ENCODE data around the gene APP. TPM values are rescaled to one million over a fixed set of nuclear protein-coding genes. Genes with fewer than 3 reads are reported as not detected.

The APP gene
- total and polyA plus RNA-seq, 12 donors = 106 to 434 (median 389) TPM

GRCh38 chr21:26148840-26149354 is 21.7 kb downstream of the APP start:
- peak in 3 of 8 donors; percentile 16 to 72 (median 23) for ATAC-seq

DNA sequence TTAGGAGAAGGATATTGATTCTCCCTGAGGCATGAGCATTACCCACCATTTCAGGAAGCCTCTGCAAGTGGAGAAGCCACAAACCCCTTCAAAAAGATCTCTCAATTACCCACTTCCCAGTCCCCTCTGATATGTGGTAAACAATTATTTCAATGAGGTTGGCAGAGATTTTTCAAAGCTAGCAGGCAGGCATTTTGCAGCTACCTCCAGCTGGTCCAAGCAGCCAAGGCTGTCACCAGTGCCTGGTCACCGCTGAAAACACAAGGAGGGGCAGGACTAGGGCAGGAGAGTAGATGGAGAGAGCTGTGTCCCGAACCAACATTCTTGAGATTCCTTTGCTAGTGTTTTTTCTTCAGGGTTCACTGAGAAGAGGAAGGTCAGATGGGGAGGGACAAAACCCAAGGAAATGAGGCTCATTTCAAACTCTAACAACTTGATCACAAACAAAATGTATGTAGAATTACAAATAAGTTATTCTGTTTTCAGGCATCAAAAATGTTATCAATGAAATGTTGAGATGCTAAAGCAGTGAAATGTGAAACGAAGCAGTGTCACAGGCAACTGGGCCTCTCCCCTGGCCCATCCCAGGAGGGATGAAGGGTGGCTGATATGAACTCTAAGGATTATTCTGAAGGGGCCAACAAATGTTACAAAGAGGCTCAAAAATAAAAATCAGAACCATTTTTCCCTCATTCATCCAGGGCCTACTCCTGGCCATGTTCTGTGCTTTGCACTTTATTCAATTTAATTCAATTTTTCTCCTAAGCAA is 22.3 kb downstream of the APP start:
- WGBS, 2 donors = 10 to 22% methylated on average over 3 of the region's 3 CpGs
- DNase-seq = peak in 1 of 2 donors; percentile 25
- peaks cover 9 to 43% (median 24%) of the 10 kb centered on the region in 9 donors for H3K4me1 ChIP-seq

More at GRCh38 chr21:26148840-26149354, 21.7 kb downstream of the APP start:
- peak overlapping the region in 8 of 10 donors; percentile 25 to 82 (median 51) for H3K27ac ChIP-seq
- H3K4me3 ChIP-seq = no peak overlapping the region
- DNase-seq = no peak
- H3K9me3 ChIP-seq = no peaks in the 10 kb centered on the region
- no peaks in the 10 kb centered on the region for H3K27me3 ChIP-seq
- intact Hi-C loops (cut with DNase I) = no loop called here
- TF ChIP-seq CTCF (IDR thresholded peaks at IDR 0.05) = no peak
- H3K4me1 ChIP-seq = peaks cover 9 to 48% (median 25%) of the 10 kb centered on the region in 9 donors
- peaks cover 0 to 5% (median 0%) of the 10 kb centered on the region in 9 donors for H3K36me3 ChIP-seq

GRCh38 chr21:26147535-26147934 is 23.0 kb downstream of the APP start:
- Histone ChIP-seq H3K36me3 (peaks cover 0 to 5% (median 0%) of the 10 kb centered on the region in 9 donors), H3K9me3 (no peaks in the 10 kb centered on the region), H3K4me1 (peaks cover 9 to 43% (median 24%) of the 10 kb centered on the region in 9 donors), H3K4me3 (no peak overlapping the region), H3K27me3 (no peaks in the 10 kb centered on the region), H3K27ac (peak overlapping the region in 6 of 10 donors; percentile 26 to 82 (median 52))
- intact Hi-C loops (cut with DNase I) = no loop called here
- 30 to 36% methylated on average over 4 of the region's 4 CpGs for WGBS, 2 donors
- no peak for TF ChIP-seq CTCF (IDR thresholded peaks at IDR 0.05)
- ATAC-seq (peak in 4 of 8 donors; percentile 56 to 66 (median 58)), DNase-seq (no peak)

More for the DNA sequence above, 22.3 kb downstream of the APP start:
- ATAC-seq = peak; percentile 54 to 89 (median 84)
- H3K27ac ChIP-seq = peak overlapping the region in 9 of 10 donors; percentile 1 to 82 (median 45)
- H3K36me3 ChIP-seq = peaks cover 0 to 5% (median 0%) of the 10 kb centered on the region in 9 donors
- H3K4me3 ChIP-seq = no peak overlapping the region
- H3K27me3 ChIP-seq = no peaks in the 10 kb centered on the region
- TF ChIP-seq CTCF (IDR thresholded peaks at IDR 0.05) = no peak
- intact Hi-C loops (cut with DNase I) = no loop called here
- H3K9me3 ChIP-seq = no peaks in the 10 kb centered on the region

- H3K4me3 ChIP-seq = no peak overlapping the region
- ATAC-seq (no peak), DNase-seq (no peak)
Measured at GRCh38 chr21:26146681-26147080, 23.9 kb downstream of the APP start.

More at GRCh38 chr21:26146681-26147080, 23.9 kb downstream of the APP start:
- H3K27me3 ChIP-seq = no peaks in the 10 kb centered on the region
- H3K27ac ChIP-seq = peak overlapping the region in 1 of 10 donors; percentile 79
- peaks cover 0 to 9% (median 0%) of the 10 kb centered on the region in 9 donors for H3K36me3 ChIP-seq
- intact Hi-C loops (cut with DNase I) = no loop called here
- TF ChIP-seq CTCF (IDR thresholded peaks at IDR 0.05) = no peak
- H3K9me3 ChIP-seq = no peaks in the 10 kb centered on the region
- 98 to 100% methylated on average over 1 of the region's 1 CpG for whole genome bisulfite sequencing, 2 donors
- H3K4me1 ChIP-seq = peaks cover 9 to 44% (median 24%) of the 10 kb centered on the region in 9 donors
